Peyer's patch (tissue), 4 donors: Measurements from ENCODE around the gene PEMT.

Experiments
- POLR2A ChIP-seq, 2 donors: fragments of 450-650 bp; IDR thresholded peaks; one replicate each; pipeline ENCODE4 v1.5.1; 2017; ENCODE audit warnings: antibody characterized with exemption in 2 of 2, mild to moderate bottlenecking in 2 of 2, moderate library complexity in 2 of 2
- TF ChIP-seq, protein P1 (sequence below), 6 experiments: fragments of 450-650 bp in 4 of 6; fragments of 200-600 bp in 2 of 6; sonication (generic) in 1 of 6; IDR thresholded peaks; one replicate each; pipeline ENCODE4 v1.5.1; 2017 to 2019; ENCODE audit warnings: antibody characterized with exemption in 6 of 6, mild to moderate bottlenecking in 3 of 6, moderate library complexity in 1 of 6

DNA sequence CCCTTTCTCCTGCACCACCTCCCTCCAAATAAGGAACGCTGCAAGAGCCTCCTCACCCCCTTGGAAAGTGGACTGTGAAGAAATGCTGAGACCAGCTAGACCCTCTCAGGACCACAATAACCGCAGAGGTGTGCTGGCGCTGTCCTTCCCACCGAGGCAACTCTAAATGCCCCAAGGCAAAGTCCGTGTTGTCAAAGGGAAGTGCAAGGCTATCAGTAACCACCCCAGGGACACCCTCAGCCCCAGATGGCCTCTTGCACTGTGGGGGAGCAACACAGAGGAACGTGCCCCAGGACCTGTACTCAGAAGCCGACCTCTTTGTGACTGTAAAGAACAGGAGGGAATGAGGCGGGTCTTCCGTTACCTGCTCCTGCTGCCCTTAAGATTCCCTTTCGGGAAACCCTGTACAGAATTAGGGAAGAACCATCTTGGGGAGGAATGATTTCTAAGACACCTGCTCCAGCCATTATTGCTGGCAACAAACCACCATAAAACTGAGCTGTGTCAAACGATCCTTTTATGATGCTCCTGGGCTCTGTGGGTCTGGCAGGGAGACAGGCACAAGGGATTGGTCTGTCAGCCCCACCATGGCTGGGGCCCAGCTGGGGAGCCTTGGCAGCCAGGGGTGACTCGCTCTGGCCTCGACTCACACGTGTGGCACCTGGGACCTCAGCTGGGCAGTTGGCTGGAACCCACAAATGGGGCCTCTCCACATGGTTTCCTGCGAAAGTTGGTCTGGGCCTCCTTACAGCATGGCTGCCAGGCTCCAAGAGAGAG, 129.3 kb downstream of the PEMT start:
- TF ChIP-seq, protein P1, sequence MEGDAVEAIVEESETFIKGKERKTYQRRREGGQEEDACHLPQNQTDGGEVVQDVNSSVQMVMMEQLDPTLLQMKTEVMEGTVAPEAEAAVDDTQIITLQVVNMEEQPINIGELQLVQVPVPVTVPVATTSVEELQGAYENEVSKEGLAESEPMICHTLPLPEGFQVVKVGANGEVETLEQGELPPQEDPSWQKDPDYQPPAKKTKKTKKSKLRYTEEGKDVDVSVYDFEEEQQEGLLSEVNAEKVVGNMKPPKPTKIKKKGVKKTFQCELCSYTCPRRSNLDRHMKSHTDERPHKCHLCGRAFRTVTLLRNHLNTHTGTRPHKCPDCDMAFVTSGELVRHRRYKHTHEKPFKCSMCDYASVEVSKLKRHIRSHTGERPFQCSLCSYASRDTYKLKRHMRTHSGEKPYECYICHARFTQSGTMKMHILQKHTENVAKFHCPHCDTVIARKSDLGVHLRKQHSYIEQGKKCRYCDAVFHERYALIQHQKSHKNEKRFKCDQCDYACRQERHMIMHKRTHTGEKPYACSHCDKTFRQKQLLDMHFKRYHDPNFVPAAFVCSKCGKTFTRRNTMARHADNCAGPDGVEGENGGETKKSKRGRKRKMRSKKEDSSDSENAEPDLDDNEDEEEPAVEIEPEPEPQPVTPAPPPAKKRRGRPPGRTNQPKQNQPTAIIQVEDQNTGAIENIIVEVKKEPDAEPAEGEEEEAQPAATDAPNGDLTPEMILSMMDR (IDR thresholded peaks at IDR 0.05): no peak
- no peak for TF ChIP-seq POLR2A (IDR thresholded peaks at IDR 0.05)
